H1 (cell line): Measurements from ENCODE around the gene CDKN2B-AS1. TPM values are rescaled to one million over a fixed set of nuclear protein-coding genes. Genes with fewer than 3 reads are reported as not detected.
A peak's percentile ranks its signal among the peaks of the same experiment; 100 is the strongest.

Source experiments
- CTCF ChIA-PET: fragments of 300-600 bp; sonication (Branson Sonifier 250); formaldehyde crosslinking; loops from one replicate; lab custom pipeline; 2021; ENCODE audit not compliant: partially characterized antibody; lab: Charles Lee
- POLR2A ChIA-PET: fragments of 300-600 bp; sonication (Branson Sonifier 250); formaldehyde crosslinking; loops from one replicate; lab custom pipeline; 2021; ENCODE audit warnings: inconsistent platforms; ENCODE audit not compliant: partially characterized antibody; lab: Charles Lee
- DNase-seq, 2 experiments: peaks; one replicate each; pipeline versions ENCODE4 v3.0.0 to v3.0.0-alpha.2; 2010 to 2022; ENCODE audit warnings: low spot score in 2 of 2, low read depth in 1 of 2, mixed read lengths in 1 of 2
- FAIRE-seq: peaks from 2 replicates; lab custom pipeline; 2011; peaks lifted over from hg19 to GRCh38; lab: Jason Lieb, UNC
- H2AFZ ChIP-seq: 2 replicates; pipeline ENCODE4 v1.8.1; 2012; ENCODE audit warnings: low read length, inconsistent platforms
- H2AK5ac ChIP-seq: 2 replicates; pipeline ENCODE4 v1.6.1; 2013; ENCODE audit warnings: low read depth, low read length
- H2BK120ac ChIP-seq: replicated peaks from 2 replicates; pipeline ENCODE3; 2013; ENCODE audit warnings: low read depth, low read length, inconsistent platforms
- H2BK12ac ChIP-seq: 2 replicates; pipeline ENCODE4 v1.6.1; 2013; ENCODE audit warnings: low read depth, low read length
- H2BK15ac ChIP-seq: 2 replicates; pipeline ENCODE4 v1.6.1; 2013; ENCODE audit warnings: low read length
- H2BK20ac ChIP-seq: 2 replicates; pipeline ENCODE4 v1.6.1; 2013; ENCODE audit warnings: low read length
- H2BK5ac ChIP-seq: 2 replicates; pipeline ENCODE4 v1.6.1; 2013; ENCODE audit warnings: low read depth, low read length
- H3K14ac ChIP-seq: 2 replicates; pipeline ENCODE4 v1.6.1; 2013; ENCODE audit warnings: inconsistent platforms; ENCODE audit not compliant: insufficient read length
- H3K18ac ChIP-seq: 2 replicates; pipeline ENCODE4 v1.6.1; 2013; ENCODE audit warnings: low read length; ENCODE audit errors: extremely low read depth
- H3K23ac ChIP-seq: 2 replicates; pipeline ENCODE4 v1.6.1; 2013; ENCODE audit warnings: inconsistent platforms; ENCODE audit not compliant: insufficient read length
- H3K23me2 ChIP-seq: 2 replicates; pipeline ENCODE4 v1.6.1; 2013; ENCODE audit warnings: low read depth, low read length
- H3K27ac ChIP-seq: 2 replicates; pipeline ENCODE4 v1.6.1; 2011; ENCODE audit warnings: low read depth, low read length, inconsistent platforms
- H3K27me3 ChIP-seq, 4 experiments: replicated peaks in 1 of 4; 1 replicate in 1 of 4; 2 replicates in 3 of 4; pipeline versions ENCODE4 v1.6.1 to v1.8.1; 2011 to 2013; ENCODE audit warnings: low read length in 3 of 4, mild to moderate bottlenecking in 3 of 4, inconsistent platforms in 2 of 4, mixed read lengths in 2 of 4, moderate library complexity in 1 of 4; ENCODE audit not compliant: control insufficient read depth in 3 of 4, insufficient read depth in 3 of 4; ENCODE audit errors: extremely low read depth in 1 of 4
- H3K36me3 ChIP-seq, 4 experiments: 2 replicates each; pipeline versions ENCODE4 v1.6.1 to v1.8.1; 2011 to 2013; ENCODE audit warnings: mild to moderate bottlenecking in 4 of 4, low read length in 3 of 4, moderate library complexity in 2 of 4, control low read depth in 1 of 4, inconsistent platforms in 1 of 4; ENCODE audit not compliant: insufficient read depth in 4 of 4, control insufficient read depth in 2 of 4
- H3K4ac ChIP-seq: replicated peaks from 2 replicates; pipeline ENCODE3; 2013; ENCODE audit warnings: low read length, low read depth, mixed read lengths, inconsistent platforms; ENCODE audit not compliant: insufficient read length
- H3K4me1 ChIP-seq, 4 experiments: replicated peaks in 1 of 4; 1 replicate in 1 of 4; 2 replicates in 3 of 4; pipeline versions ENCODE4 v1.6.1 to v1.8.1; 2011 to 2013; ENCODE audit warnings: low read length in 3 of 4, inconsistent platforms in 2 of 4, mixed read lengths in 1 of 4; ENCODE audit not compliant: insufficient read depth in 4 of 4, control insufficient read depth in 3 of 4
- H3K4me2 ChIP-seq, 2 experiments: 2 replicates each; pipeline versions ENCODE4 v1.6.1 to v1.8.1; 2011 to 2013; ENCODE audit warnings: low read depth in 2 of 2, low read length in 2 of 2, control low read depth in 1 of 2, inconsistent platforms in 1 of 2, mild to moderate bottlenecking in 1 of 2; ENCODE audit not compliant: insufficient read depth in 1 of 2
- H3K4me3 ChIP-seq, 4 experiments: fragments of 200-600, 300-600 bp in 1 of 4; sonication (generic), shearing (Covaris generic), sonication (Bioruptor Twin) in 1 of 4; 2 replicates each; pipeline versions ENCODE4 v1.5.1 to v1.8.1; 2011 to 2016; ENCODE audit warnings: low read length in 4 of 4, low read depth in 3 of 4, control low read depth in 2 of 4, inconsistent platforms in 2 of 4, mild to moderate bottlenecking in 2 of 4, mixed read lengths in 1 of 4, moderate library complexity in 1 of 4; ENCODE audit not compliant: insufficient read depth in 2 of 4; ENCODE audit errors: extremely low read depth in 1 of 4
- H3K56ac ChIP-seq: replicated peaks from 2 replicates; pipeline ENCODE3; 2013; ENCODE audit warnings: low read depth, mild to moderate bottlenecking, mixed read lengths, low read length, inconsistent platforms; ENCODE audit not compliant: insufficient read length
- H3K79me1 ChIP-seq: 2 replicates; pipeline ENCODE4 v1.6.1; 2013; ENCODE audit warnings: low read depth, low read length, control low read depth
- H3K79me2 ChIP-seq, 2 experiments: 2 replicates each; pipeline versions ENCODE4 v1.6.1 to v1.8.1; 2012 to 2013; ENCODE audit warnings: low read length in 2 of 2, mild to moderate bottlenecking in 2 of 2, inconsistent platforms in 1 of 2; ENCODE audit not compliant: insufficient read depth in 2 of 2, control insufficient read depth in 1 of 2
- H3K9ac ChIP-seq, 4 experiments: replicated peaks in 1 of 4; 1 replicate in 1 of 4; 2 replicates in 3 of 4; pipeline versions ENCODE4 v1.6.1 to v1.8.1; 2011 to 2013; ENCODE audit warnings: low read depth in 3 of 4, low read length in 3 of 4, control low read depth in 2 of 4, mild to moderate bottlenecking in 2 of 4, moderate library complexity in 2 of 4, inconsistent platforms in 1 of 4; ENCODE audit errors: extremely low read depth in 1 of 4
- H3K9me3 ChIP-seq, 2 experiments: 2 replicates each; pipeline versions ENCODE4 v1.6.1 to v1.8.1; 2012 to 2013; ENCODE audit warnings: mild to moderate bottlenecking in 2 of 2, moderate library complexity in 2 of 2, control low read depth in 1 of 2, inconsistent platforms in 1 of 2, low read depth in 1 of 2, low read length in 1 of 2, mixed read lengths in 1 of 2; ENCODE audit not compliant: insufficient read depth in 2 of 2
- H4K20me1 ChIP-seq, 2 experiments: replicated peaks in 1 of 2; 2 replicates each; pipeline versions ENCODE3 to v1.8.1; 2011 to 2013; ENCODE audit warnings: inconsistent platforms in 2 of 2, low read length in 2 of 2, mild to moderate bottlenecking in 1 of 2; ENCODE audit not compliant: insufficient read depth in 2 of 2, control insufficient read depth in 1 of 2
- H4K5ac ChIP-seq: 2 replicates; pipeline ENCODE4 v1.6.1; 2013; ENCODE audit warnings: low read length, low read depth, mixed read lengths, inconsistent platforms; ENCODE audit not compliant: insufficient read length
- H4K8ac ChIP-seq: 2 replicates; pipeline ENCODE4 v1.8.0; 2013; ENCODE audit warnings: mild to moderate bottlenecking, moderate library complexity, low read length, inconsistent platforms; ENCODE audit not compliant: insufficient read depth; ENCODE audit errors: extremely low read depth
- H4K91ac ChIP-seq: replicated peaks from 2 replicates; pipeline ENCODE3; 2013; ENCODE audit warnings: low read length, mixed read lengths, inconsistent platforms; ENCODE audit not compliant: insufficient read length
- CBX5 ChIP-seq: fragments of 300-800, 300-1000 bp; sonication (generic); IDR thresholded peaks from 2 replicates; pipeline ENCODE4 v1.7.1; 2016; ENCODE audit warnings: antibody characterized with exemption, low read length, low read depth
- CEBPB ChIP-seq: IDR thresholded peaks from 2 replicates; pipeline ENCODE4 v1.6.1; 2012; ENCODE audit warnings: low read depth, low read length
- CHD2 ChIP-seq: IDR thresholded peaks from 2 replicates; pipeline ENCODE4 v1.6.1; 2012; ENCODE audit warnings: low read length, improper control_type of control experiment
- GABPA ChIP-seq: IDR thresholded peaks from 2 replicates; pipeline ENCODE4 v1.6.1; 2011; ENCODE audit warnings: mild to moderate bottlenecking, low read length, moderate library complexity, borderline replicate concordance; ENCODE audit not compliant: insufficient read depth
- HDAC2 ChIP-seq, 2 experiments: fragments of 300-600 bp in 1 of 2; sonication (generic) in 1 of 2; IDR thresholded peaks; 2 replicates each; pipeline ENCODE4 v1.6.1; 2011 to 2012; ENCODE audit warnings: low read depth in 2 of 2, low read length in 2 of 2, mild to moderate bottlenecking in 2 of 2, moderate library complexity in 2 of 2, borderline replicate concordance in 1 of 2, inconsistent platforms in 1 of 2
- KDM4A ChIP-seq: IDR thresholded peaks from one replicate; pipeline ENCODE4 v1.7.1; 2012; ENCODE audit warnings: low read depth, mild to moderate bottlenecking, moderate library complexity, low read length, inconsistent platforms; ENCODE audit not compliant: severe bottlenecking
- NRF1 ChIP-seq: IDR thresholded peaks from 2 replicates; pipeline ENCODE4 v1.6.1; 2011; ENCODE audit warnings: mild to moderate bottlenecking, low read depth, low read length, improper control_type of control experiment
- RNF2 ChIP-seq: fragments of 200-900, 300-1000 bp; sonication (generic); IDR thresholded peaks from 2 replicates; pipeline ENCODE4 v1.7.1; 2016; ENCODE audit warnings: borderline replicate concordance, low read depth, mild to moderate bottlenecking, antibody characterized with exemption, low read length; ENCODE audit not compliant: poor library complexity, severe bottlenecking; ENCODE audit errors: missing control alignments
- WGBS, 2 experiments: shearing (Covaris generic) in 1 of 2; methylation state at CpG; one replicate each; pipeline versions ENCODE4 v1.1.6 to v1.1.7; 2013 to 2015; ENCODE audit warnings: low lambda C conversion rate in 2 of 2, mixed read lengths in 2 of 2, inconsistent platforms in 1 of 2, low coverage in 1 of 2, missing lambda C conversion rate in 1 of 2; ENCODE audit not compliant: insufficient replicate concordance in 2 of 2, insufficient coverage in 1 of 2, insufficient read length in 1 of 2; ENCODE audit errors: extremely low coverage in 1 of 2, missing lambda C conversion rate in 1 of 2; 5-methylcytosine and 5-hydroxymethylcytosine counted together
- polyA plus RNA-seq, 7 experiments: library from polyadenylated mRNA; depleted of rRNA in 3 of 7; stranded (reverse) in 5 of 7; unstranded in 2 of 7; fragments of >200 nt in 5 of 7; fragments of 200-250 nt in 2 of 7; gene quantifications; 1 replicate in 5 of 7; 2 replicates in 1 of 7; 4 replicates in 1 of 7; pipeline versions ENCODE4 v1.2.1 to v1.2.3, GENCODE V29; 2011 to 2013; ENCODE audit warnings: missing spikeins in 2 of 7, mixed read lengths in 2 of 7
- total RNA-seq: library from RNA; stranded (reverse); fragmentation: NEBNext Ultra II Directional; extraction: Animal tissue kit (Norgen Biotek cat#: 25700); gene quantifications from 2 replicates; pipeline ENCODE4 v1.2.1, GENCODE V29; 2021
- TF ChIP-seq, protein P1 (sequence below): IDR thresholded peaks from 2 replicates; pipeline ENCODE4 v1.6.1; 2012; ENCODE audit warnings: low read length, inconsistent platforms

CDKN2B-AS1 gene
- total and polyA plus RNA-seq, 2 of the 8 experiments (the other 6 are each of a cell fraction or from before 2014, with no cell fraction given) = not detected

DNA sequence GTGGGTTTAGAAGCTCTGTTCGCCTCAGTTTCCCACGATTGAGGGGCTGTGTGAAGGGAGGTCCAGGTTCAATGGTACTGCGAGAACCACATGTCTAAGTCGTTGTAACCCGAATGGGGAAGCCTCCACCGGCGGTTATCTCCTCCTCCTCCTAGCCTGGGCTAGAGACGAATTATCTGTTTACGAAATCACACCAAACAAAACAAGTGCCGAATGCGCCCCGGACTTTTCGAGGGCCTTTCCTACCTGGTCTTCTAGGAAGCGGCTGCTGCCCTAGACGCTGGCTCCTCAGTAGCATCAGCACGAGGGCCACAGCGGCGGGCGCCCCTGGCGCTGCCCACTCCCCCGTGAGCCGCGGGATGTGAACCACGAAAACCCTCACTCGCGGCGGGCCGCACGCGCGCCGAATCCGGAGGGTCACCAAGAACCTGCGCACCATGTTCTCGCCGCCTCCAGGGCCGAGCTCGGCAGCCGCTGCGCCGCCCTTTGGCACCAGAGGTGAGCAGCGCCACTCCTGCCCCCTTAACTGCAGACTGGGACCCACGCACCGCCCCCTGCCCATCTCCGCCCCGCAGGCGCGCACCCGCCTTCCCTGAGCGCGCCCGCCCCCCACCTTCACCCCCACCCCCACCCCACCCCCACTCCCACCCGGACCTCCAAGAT is 567 bp upstream of the CDKN2B-AS1 start, which contains the start of gene CDKN2A:
CDKN2A (minus strand) TSS at position 500 of the 663 bp plus-strand sequence.
- Histone ChIP-seq H3K9ac (no peak within 1 kb of the TSS), H3K4me1 (peaks cover 6 to 30% (median 13%) of the 10 kb centered on the region in 4 experiments; a peak in 6 of 7 replicates), H2BK120ac (no peak within 1 kb of the TSS), H3K4me2 (peak within 1 kb of the TSS; percentile 86 to 95), H2BK12ac (peak within 1 kb of the TSS; percentile 62; the same call in 1 of the 2 replicates), H2AFZ (no peak within 1 kb of the TSS), H2BK15ac (no peak within 1 kb of the TSS), H2BK5ac (no peak within 1 kb of the TSS), H3K36me3 (no peaks in the 10 kb centered on the region), H3K79me1 (no peaks in the 10 kb centered on the region), H3K14ac (no peak within 1 kb of the TSS), H3K18ac (no peak within 1 kb of the TSS; the same call in 1 of the 2 replicates), H3K79me2 (no peaks in the 10 kb centered on the region), H3K27ac (no peak within 1 kb of the TSS), H3K4me3 (peak within 1 kb of the TSS; percentile 47 to 80 (median 75)), H4K8ac (no peak within 1 kb of the TSS), H4K20me1 (peaks cover 0 to 13% of the 10 kb centered on the region in 2 experiments), H2AK5ac (no peak within 1 kb of the TSS), H4K5ac (no peak within 1 kb of the TSS), H2BK20ac (no peak within 1 kb of the TSS), H3K27me3 (peaks cover 38 to 85% (median 66%) of the 10 kb centered on the region in 4 experiments), H3K9me3 (no peaks in the 10 kb centered on the region), H3K23me2 (peaks cover 26% of the 10 kb centered on the region), H3K23ac (no peak within 1 kb of the TSS), H4K91ac (no peak within 1 kb of the TSS), H3K56ac (no peak within 1 kb of the TSS), H3K4ac (no peak within 1 kb of the TSS)
- POLR2A ChIA-PET = interaction anchor here (1.9 to 2.1 kb wide), 2 partner anchors 14 to 25 kb away, joined by 5 to 10 read pairs; partner anchors contain the start of gene CDKN2B
- CTCF ChIA-PET = interaction anchor here (0.6 to 6.5 kb wide), 7 partner anchors 13 to 181 kb away, joined by 3 to 46 read pairs (median 4); partner anchors contain the start of gene CDKN2B
- 2% methylated on average over 29 of the region's 53 CpGs; no CpG with 5 or more reads in 1 of the 2 experiments for WGBS, 2 experiments
- no peak for FAIRE-seq
- peak in 1 of 2 experiments; percentile 72 for DNase-seq
- TF ChIP-seq CEBPB (no peak), GABPA (0 out of 2 replicates have a peak, but pooled peaks have one; percentile 25), NRF1 (no peak), RNF2 (peak; percentile 95), CHD2 (no peak), HDAC2 (IDR thresholded peaks at IDR 0.05; ENCODE audit: borderline replicate concordance in 1 of 2, low read depth in 2 of 2, low read length in 2 of 2) (no peak), KDM4A (peak; percentile 69), CBX5 (no peak)
- TF ChIP-seq, protein P1, sequence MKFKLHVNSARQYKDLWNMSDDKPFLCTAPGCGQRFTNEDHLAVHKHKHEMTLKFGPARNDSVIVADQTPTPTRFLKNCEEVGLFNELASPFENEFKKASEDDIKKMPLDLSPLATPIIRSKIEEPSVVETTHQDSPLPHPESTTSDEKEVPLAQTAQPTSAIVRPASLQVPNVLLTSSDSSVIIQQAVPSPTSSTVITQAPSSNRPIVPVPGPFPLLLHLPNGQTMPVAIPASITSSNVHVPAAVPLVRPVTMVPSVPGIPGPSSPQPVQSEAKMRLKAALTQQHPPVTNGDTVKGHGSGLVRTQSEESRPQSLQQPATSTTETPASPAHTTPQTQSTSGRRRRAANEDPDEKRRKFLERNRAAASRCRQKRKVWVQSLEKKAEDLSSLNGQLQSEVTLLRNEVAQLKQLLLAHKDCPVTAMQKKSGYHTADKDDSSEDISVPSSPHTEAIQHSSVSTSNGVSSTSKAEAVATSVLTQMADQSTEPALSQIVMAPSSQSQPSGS = no peak
